ENCODE results near the gene UBFD1.
"Not testable (repeated sequence)": the region's sequence is repeated elsewhere in the genome, so short reads cannot be mapped to it uniquely, and the experiment has no call there.

UBFD1 gene

GRCh38 chr16:23597003-23597756 is 39.7 kb downstream of the UBFD1 start:
- in situ Hi-C loops (cut with MboI; ENCODE audit: low sequenced_read_pairs): no loop called here

- in situ Hi-C loops (cut with MboI; ENCODE audit: low sequenced_read_pairs): no loop called here
These were observed 50.2 kb downstream of the UBFD1 start for GRCh38 chr16:23607726-23608125.

GRCh38 chr16:23608194-23608593 is 50.7 kb downstream of the UBFD1 start:
- in situ Hi-C loops (cut with MboI; ENCODE audit: low sequenced_read_pairs): no loop called here

DNA sequence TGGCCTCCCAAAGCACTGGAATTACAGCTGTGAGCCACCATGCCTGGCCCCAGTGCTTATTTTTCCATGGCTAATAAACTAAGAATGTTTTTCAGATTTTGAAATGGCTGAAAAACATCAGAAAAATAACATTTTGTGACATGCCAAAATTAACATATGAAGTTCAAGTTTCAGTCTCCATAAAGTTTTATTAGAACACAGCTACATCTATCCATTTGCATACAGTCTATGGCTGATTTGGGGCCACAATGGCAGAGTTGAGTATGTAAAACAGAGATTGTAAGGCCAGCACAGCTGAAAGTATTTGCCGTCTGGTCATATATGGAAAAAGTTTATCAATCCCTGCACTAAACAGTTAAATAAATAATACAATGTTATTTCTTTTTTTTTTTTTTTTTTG is 52.4 kb downstream of the UBFD1 start:
- in situ Hi-C loops (cut with MboI; ENCODE audit: low sequenced_read_pairs): no loop called here

DNA sequence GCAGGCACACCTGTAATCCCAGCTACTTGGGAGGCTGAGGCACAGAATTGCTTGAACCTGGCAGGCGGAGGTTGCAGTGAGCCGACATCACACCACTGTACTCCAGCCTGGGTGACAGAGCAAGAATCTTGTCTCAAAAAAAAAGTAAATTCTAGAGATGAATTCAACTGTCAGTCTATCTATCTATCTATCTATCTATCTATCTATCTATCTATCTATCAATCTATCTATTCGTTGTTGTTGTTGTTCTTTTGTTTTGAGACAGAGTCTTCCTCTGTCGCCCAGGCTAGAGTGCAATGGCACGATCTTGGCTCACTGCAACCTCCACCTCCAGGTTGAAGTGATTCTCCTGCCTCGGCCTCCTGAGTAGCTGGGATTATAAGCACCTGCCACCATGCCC is 53.4 kb downstream of the UBFD1 start:
- in situ Hi-C loops (cut with MboI; ENCODE audit: low sequenced_read_pairs): not testable (repeated sequence)

DNA sequence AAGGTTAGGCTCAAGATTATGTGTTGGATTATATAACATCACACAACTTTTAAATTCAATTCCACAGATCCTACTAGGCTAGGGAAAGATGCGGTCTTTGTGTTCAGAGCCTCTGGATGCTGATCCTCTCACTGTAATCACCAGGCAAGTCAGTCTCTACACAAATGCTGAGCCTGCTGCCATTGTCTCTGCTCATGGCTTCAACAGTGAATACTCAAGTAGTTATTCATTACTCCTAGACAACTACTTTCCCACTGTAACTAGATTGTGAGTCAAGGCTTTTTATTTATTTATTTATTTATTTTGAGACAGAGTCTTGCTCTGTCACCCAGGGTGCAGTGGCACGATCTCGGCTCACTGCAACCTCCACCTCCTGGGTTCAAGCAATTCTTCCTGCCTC is 54.4 kb downstream of the UBFD1 start:
- in situ Hi-C loops (cut with MboI; ENCODE audit: low sequenced_read_pairs): no loop called here

DNA sequence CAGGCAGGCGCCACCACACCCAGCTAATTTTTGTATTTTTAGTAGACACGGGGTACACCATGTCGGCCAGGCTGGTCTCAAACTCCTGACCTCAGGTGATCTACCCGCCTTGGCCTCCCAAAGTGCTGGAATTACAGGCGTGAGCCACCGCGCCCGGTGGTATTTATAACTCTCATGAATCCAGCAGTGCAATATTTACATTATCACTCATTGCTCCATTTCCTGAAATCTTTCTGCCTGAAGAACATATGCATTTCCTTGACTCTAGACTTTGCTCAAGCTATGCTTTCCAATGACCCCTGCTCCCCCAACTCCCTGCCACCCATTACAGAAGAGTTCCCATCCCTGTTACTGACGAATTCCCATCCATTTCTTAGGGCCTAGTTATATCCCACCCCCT is 58.3 kb downstream of the UBFD1 start:
- in situ Hi-C loops (cut with MboI; ENCODE audit: low sequenced_read_pairs): no loop called here
